ENCODE results near the gene PGAM4.
"Not testable (repeated sequence)": the region's sequence is repeated elsewhere in the genome, so short reads cannot be mapped to it uniquely, and the experiment has no call there.

PGAM4 gene

DNA sequence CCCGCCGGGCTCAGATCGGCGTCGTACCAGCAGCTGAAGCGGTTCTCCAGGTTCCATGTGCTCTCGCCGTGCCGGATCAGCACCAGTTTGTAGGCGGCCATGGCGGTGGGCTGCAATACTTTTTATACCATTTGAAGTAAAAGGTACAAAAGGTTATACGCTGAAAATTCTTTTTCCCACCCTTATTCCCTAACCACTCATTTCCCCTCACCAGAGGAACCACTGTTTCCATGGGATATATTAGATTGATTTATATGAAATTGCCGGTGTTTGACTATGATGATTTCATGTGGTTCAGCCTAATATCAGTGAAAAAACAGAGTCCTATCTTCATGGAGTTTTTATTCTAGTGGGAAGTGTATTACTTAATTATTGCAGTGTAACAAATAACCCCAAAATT is at the start of gene PGAM4:
PGAM4 (minus strand) TSS at position 101 of the 400 bp plus-strand sequence; CDS start at position 101, 0 bp downstream.
- DNase-seq (ENCODE audit: low spot score) = no peak

DNA sequence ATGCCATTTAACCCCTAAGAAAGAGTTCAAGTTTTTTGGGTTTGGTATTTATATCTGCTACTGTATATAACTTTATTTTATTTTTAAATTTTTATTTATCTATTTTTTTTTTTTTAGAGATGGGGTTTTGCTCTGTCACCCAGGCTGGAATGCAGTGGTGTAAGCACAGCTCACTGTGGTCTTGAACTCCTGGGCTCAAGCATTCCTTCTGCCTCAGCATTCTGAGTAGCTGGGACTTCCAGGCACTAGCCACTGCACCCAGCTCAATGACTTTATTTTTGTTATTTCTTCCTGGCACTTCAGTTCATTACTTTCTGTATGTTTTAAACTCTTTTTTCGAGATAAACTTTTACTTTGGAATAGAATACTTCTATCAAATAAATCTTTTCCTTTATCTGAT is 42.4 kb upstream of the PGAM4 start:
- no peak for DNase-seq (ENCODE audit: low spot score)

DNA sequence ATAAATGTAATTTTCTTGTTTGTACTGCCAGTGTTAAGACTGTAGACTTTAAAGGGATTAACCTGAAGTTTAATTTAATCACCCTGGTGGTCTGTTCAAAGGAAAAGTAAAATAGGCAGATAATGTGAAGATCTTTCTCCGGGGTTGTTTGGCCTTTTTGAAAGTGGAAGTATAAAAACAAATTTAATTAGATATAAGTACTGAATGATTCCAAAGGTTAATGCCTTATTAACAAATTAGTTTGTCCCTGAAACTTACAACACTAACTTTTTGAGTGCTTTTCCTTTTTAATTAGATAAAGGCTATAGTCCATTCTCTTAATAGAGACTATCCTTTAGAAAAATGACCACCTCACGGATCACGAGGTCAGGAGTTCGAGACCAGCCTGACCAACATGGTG is 10.4 kb upstream of the PGAM4 start:
- no peak for DNase-seq (ENCODE audit: low spot score)

DNA sequence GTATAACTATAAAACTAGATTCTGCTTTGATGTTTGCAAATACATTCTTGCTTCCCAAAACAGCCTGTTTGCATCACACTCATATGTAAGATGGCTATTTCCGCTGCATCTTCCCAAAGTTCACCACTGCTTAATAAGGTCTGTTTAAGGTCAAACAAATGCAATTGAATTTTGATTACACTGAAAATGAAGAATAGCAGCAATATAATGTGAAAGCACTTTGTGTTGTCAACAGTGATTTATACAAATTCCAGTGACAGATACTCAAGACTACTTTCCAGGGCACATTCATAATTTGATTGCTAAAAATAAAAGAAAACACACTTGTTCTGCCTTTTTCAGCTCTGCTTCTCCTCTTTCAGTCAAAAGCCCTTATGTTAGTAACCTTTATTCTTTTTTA is 8.1 kb upstream of the PGAM4 start:
- DNase-seq (ENCODE audit: low spot score) = no peak

DNA sequence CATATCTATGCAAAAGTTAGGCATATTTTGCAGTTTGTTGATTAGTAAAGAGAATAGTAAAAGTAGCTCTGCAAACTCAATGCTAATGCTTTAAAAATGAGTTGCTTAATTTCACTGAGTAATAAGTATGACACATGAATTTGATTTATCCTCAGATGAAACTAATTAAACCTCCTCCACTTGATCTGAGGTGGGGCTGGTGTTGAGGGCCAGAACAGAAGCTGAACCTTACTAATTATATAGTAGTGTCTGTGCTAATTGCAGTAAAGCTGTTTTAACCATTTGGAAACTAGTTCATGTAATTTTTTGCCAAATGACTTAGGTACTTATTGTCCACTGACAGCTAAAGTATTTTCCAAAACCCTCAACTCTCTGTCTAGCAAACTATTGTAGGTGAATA is 7.7 kb upstream of the PGAM4 start:
- no peak for DNase-seq (ENCODE audit: low spot score)

DNA sequence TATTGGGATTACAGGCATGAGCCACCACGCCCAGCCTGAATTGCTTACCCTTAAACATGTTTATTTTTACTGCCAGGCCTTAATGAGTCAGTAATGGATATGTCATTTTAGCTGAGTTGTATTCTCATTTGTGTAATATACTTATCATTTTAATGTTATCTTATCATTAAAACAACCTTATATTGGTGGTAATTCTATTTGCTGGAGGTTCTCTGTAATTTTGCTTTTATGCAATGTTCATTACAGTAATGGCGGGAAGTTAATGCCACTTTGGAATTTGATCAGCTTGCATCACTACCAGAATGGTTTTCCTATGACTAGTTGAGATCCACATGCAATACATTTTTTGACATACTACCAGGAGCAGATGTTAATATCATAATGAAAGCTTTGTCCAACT is 6.3 kb upstream of the PGAM4 start:
- no peak for DNase-seq (ENCODE audit: low spot score)

DNA sequence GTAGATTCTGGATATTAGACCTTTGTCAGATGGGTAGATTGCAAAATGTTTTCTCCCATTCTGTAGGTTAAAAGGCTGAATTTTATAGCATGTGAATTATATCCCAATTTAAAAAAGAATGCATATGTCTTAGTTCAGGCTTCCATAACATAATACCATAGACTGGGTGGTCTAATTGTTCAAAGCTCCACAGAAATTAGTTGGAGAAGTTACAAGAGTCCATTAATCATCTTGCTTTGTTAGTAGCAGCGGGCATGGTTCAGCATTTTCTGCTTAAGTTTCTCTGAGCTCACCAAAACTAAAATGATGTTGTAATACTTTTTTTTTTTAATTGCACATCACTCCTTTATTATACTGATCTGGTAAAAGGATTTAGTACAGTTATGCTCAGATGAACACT is 1.8 kb downstream of the PGAM4 start:
- no peak for DNase-seq (ENCODE audit: low spot score)

DNA sequence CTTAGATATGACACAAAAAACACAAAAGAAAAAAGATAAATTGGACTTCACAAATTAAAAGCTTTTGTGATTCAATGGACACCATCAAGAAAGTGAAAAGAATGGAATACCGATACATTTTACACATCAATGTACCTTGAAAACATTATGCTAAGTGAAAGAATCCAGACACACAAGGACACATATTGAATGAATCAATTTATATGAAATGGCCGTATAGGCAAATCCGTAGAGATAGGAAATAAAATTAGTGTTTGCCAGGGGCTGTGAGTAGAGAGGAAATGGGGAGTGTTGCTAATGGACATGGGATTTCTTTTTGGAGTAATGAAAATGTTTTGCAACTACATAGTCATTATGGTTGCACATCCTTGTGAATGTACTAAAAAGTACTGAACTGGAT is 3.1 kb downstream of the PGAM4 start:
- no peak for DNase-seq (ENCODE audit: low spot score)

DNA sequence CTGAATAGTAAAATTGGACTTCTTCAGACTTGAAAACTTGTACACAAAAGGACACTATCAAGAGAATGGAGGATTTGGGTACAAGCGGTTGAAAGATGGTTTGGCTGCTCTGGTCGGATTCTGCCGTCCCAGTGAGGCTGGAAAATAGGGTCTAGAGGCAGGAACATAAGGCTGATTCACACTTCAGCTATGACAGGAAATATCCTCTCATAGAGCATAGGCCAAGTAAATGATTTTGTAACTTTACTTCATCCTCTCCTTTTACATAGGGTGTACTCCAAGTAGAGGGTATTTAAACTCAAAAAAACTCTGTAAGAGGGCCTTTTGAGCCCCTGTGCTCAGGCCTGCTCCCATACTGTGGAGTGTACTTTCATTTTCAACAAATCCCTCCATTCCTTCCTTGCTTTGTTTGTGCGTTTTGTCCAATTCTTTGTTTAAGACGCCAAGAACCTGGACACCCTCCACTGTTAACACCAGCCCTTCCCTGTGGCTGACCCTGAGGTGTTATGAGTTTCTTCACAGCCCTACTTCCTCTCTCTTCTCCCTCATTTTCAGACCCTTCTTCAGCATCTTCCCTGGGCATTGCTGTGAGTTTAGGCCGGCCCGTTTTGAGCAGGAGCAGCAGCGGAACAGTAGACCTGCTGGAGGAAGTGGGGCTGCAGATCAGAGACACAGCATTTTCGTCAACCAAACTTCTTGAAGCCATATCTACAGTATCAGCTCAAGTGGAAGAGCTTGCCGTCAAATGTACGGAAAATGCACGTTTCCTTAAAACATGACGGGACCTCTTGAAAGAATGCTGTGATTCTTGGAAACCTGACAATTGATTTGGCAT is 7.2 kb downstream of the PGAM4 start:
- no peak for DNase-seq (ENCODE audit: low spot score)

DNA sequence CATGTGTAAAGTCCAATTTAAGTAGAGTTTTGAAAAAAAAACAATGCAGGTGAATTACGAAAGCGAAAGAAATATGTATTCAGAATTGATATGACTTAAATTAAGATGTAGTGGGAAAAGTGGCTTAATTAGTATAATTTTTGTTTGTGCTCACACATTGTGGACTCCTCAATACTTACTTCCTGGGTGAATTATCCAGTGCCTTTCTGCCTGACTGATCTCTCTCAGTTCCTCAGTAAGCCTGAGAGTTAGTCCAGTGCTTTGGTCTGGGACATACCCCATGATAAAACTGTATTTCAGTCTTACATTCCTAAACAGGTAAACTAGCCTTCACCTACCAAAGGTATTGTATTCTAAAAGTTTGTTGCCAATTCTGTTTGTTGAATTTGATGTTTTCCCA is 8.4 kb downstream of the PGAM4 start:
- DNase-seq (ENCODE audit: low spot score) = no peak

DNA sequence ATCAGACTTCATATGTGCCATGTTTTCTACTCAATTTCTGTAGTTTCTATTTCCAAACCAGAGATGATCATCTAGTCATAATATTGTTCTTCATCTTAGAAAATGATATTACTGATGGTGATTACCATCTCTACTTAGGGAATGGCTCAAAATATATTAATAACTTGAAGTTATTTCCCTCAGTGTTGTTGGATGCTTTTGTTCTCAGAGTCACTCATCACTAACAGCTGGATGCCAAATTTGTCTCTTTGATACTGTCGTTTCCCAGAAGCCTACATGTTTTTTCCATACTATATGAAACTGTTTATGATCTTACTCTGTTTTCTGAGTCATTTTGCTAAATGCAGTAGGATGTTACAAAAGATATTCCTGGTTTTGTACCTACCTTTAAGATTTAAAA is 8.9 kb downstream of the PGAM4 start:
- no peak for DNase-seq (ENCODE audit: low spot score)

DNA sequence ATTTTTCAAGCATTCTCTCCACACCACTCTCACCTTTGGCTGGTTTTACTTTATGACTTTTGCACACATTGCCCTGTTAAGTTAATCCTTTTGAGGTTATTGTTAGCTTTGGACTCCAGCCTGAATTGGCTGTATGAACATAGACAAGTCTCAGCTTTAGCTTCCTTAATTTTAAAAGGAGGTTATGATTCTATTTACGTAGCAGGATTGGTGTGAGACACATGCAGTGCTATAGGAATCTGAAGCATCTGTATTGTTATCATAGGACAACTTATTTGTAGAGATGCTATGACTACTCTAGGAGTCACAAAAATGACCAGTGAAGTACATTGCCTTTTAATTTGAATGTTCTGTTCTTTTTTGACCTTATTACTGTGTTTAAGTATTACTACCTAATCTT is 15.7 kb downstream of the PGAM4 start:
- peak; percentile 17 for DNase-seq (ENCODE audit: low spot score)

DNA sequence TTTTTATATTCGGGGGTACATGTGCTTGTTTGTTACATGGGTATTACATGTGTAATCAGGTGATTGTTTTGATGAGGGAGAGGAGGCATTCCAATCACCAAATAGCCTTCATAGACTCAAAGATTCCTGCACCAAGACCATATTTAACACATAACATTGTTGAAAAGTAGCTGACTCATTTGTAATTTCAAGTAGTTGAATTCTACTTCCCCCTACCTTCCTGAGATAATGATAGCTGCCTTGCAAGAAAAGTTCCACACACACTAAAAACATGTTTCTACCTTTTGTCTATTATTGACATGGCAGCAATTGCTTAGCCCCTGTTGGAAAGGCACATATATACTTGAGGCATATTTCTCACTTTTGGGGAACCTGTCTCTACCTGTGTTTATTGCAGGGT is 16.1 kb downstream of the PGAM4 start:
- no peak for DNase-seq (ENCODE audit: low spot score)

DNA sequence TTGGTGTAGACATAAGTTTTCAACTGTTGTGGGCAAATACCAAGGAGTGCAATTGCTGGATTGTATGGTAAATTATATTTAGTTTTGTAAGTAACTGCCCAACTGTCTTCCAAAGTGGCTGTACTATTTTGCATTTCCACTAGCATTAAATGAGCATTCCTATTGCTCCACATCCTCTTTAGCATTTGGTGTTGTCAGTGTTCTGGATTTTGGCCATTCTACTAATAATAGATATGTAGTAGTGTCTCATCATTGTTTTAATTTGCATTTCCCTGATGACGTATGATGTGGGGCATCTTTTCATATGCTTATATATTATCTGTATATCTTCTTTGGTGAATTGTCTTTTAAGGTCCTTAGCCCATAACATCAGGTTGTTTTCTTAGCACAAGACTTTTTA is 17.3 kb downstream of the PGAM4 start:
- DNase-seq (ENCODE audit: low spot score) = no peak

DNA sequence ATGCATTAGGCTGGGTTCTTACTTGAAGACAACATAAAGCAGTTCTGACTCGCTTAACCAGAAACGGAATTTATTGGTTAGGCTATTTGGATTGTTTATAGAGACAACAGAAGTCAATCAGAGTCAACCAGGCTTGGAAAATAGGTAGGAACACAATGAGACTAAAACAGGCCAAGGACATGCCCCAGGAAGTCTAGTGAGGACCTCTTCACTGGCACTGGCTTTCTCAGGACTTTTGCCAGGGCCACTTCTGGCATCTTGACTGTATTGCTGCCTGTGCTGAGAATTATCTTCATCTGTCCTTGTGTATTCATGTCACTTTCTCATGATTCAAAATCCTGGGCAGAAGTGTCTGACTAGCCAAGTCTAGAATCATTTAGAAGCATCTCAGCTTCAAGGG is 19.6 kb downstream of the PGAM4 start:
- no peak for DNase-seq (ENCODE audit: low spot score)

DNA sequence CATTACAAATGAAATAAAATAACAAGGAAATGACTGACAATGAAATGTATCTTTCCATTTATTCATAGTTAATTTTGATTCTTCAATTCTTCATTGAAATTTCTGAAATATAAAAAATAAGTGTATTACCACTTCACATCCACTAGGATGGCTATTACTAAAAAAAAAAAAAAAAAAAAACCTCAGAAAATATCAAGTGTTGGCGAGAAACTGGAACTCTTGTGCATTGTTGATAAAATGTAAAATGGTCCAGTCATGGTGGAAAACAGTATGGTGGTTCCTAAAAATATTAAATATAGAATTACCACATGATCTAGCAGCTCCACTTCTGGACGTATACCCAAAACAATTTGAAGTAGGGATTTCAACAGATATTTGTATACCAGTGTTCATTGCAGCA is 22.9 kb downstream of the PGAM4 start:
- DNase-seq (ENCODE audit: low spot score) = no peak

DNA sequence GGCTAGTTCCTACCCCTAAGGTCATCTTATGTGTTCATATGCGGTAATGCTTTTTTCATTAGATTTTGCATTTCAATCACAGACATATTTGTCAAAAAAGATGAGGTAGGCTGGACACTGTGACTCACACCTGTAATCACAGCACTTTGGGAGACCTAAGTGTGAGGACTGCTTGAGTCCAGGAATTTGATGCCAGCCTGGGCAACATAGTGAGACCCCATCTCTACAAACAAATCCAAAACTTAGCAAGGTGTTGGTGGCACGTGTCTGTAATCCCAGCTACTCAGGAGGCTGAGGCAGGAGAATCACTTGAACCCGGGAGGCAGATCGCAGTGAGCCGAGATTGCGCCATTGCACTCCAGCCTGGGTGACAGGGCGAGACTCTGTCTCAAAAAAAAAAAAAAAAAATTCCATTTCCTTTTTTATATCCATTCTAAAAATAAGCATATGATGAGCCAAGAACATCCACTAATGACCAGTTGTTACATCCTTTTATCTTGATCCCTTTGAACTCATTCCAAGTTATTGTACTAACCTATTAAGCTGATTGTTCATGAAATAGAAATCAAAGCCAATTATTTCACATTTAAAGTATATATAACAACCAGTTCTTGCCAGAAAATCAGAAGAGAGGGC is 23.4 kb downstream of the PGAM4 start:
- no peak for DNase-seq (ENCODE audit: low spot score)

DNA sequence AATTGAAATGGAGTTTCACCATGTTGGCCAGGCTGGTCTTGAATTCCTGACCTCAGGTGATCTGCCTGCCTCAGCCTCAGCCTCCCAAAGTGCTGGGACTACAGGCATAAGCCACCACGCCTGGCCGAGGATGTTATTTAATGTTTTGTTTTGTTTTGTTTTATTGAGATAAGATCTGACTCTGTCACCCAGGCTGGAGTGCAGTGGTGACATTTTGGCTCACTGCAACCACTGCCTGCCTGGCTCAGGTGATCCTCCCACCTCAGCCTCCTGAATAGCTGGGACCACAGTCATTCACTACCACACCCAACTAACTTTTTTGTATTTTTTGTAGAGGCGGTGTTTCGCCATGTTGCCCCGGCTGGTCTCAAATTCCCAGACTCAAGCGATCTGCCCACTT is 24.4 kb downstream of the PGAM4 start:
- DNase-seq (ENCODE audit: low spot score) = not testable (repeated sequence)

DNA sequence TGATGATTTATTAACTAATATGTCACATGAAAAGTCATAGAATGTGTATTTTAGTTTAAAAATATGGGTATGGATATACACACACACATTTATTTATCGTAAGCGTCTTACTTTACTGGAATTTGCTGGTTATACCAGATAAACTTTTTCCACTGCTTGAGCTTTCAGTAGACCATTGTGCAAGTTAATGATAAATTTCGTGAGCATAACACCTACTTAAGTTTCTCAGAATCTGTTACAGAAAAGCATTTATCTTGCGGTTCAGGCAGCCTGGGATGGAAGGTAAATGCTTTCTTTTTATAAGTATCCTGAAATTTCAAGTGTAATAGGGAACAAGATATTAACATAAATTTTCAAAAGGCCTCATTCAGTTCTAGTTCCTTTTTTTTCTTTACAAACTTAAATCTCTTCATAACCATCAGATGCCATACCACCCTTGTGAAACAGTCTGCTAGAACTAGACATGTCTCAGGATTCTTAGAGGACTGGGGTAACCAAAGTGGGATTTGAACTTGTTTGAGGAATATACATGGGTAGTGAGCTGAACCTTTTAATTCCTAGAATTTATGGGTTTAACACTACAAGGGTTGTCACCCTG is 31.3 kb downstream of the PGAM4 start:
- DNase-seq (ENCODE audit: low spot score) = no peak

DNA sequence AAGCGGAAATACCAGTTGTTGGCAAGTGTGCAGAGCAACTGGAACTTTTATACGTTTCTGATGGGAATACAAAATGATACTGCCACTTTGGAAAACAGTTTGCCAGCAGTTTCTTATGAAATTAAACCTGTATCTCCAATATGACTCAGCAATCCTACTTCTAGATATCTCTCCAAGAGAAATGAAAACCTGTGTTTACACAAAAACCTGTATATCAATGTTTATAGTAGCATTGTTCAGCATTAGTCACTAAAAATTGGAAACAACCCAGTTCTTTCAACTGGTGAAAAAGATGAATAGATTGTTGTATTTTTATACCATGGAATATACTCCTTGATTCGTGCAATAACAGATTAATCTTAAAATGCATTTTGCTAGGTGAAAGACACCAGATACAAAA is 32.1 kb downstream of the PGAM4 start:
- no peak for DNase-seq (ENCODE audit: low spot score)

DNA sequence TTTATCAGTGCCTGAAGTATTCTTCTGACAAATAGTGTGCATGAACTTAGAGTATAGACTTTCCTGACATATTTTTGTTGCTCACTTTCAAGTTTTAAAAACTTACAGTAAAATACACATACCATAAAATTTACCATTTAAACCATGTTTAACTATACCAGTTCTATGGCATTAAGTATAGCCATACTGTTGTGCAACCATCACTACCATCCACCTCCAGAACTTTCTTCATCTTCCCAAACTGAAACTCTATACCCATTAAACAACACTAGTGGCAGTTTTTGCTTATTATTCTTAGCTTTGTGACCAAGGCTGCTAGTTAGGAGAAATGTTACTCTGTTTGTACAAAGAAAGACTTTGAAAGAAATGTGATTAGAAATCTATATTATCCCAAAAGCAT is 33.1 kb downstream of the PGAM4 start:
- no peak for DNase-seq (ENCODE audit: low spot score)

DNA sequence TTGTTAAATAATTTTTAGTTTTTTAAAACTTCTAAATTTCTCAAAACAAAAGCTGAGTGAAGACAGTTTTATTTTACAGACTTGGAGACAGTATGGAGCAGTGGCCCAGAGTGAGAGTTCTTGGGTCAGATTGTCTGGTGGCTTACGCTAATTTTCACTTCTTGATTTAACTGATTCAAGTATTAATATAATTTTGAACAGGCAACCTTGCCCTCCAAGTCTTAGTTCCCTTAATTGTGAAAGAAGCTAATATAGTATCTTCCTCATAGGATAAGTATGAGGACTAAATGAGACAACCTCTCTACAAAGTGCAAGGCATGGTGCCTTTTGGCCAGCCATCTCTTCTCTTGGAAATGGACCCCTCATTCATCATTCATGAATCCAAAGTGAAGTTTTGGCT is 33.6 kb downstream of the PGAM4 start:
- no peak for DNase-seq (ENCODE audit: low spot score)

DNA sequence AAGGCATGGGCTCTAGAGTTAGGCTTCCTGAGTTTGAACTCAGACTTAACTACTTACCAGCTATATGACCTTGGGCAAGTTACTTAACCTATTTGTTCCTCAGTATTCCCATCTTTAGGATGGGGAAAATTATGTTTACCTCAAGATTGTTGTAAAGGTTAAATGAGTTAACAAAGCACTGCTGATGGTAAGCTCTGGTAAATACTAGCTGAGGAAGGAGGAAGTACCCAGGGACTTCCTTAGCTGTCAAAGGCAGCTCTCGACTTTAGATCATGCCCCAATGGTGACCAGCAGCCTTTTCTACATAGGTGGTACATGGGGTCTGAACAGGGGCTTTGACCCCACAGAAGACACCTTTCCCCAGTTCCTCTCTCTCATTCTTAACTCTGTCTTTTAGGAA is 38.9 kb downstream of the PGAM4 start:
- DNase-seq (ENCODE audit: low spot score) = no peak

DNA sequence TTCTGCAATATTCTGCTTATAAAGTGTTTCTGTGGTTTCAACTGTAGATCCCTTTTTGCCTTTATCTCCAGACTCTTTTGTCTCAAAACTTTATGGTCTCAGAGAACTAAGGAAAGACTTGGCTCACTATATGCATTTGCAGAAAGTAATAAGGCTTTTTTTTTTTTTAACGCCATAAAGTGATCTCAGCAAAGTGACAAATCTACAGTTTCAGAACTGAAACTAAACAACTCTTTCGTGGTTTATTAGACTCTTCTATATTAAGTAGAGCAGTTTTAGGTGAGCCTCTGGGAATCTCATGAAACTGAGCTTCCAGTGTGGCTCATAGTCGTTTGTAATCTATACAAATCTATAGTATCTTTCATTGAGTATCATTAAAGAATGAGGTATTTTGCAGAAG is 43.7 kb downstream of the PGAM4 start:
- DNase-seq (ENCODE audit: low spot score) = no peak

Data from hepatic stellate cell (primary cell).